PC-3 (cell line): ENCODE measurements around the gene SLCO2A1. TPM values are rescaled to one million over a fixed set of nuclear protein-coding genes. Genes with fewer than 3 reads are reported as not detected.

Source experiments
- ATAC-seq: fragments of 200-7000 bp; cut with Tn5 transposase; 2 replicates; pipeline ENCODE4 v1.9.1; 2020; ENCODE audit warnings: mild to moderate bottlenecking, moderate library complexity
- BruUV-seq: library from RNA; stranded (reverse); fragments of 400-500 nt; replicated peaks from 2 replicates; lab custom pipeline; 2021; lab: Mats Ljungman, UMichigan
- CTCF ChIA-PET: fragments of 300-600 bp; sonication (Branson Sonifier 250); formaldehyde crosslinking; loops from one replicate; lab custom pipeline; 2022; ENCODE audit warnings: antibody characterized with exemption; lab: Charles Lee
- POLR2A ChIA-PET: fragments of 300-600 bp; sonication (Branson Sonifier 250); formaldehyde crosslinking; loops from one replicate; lab custom pipeline; 2022; ENCODE audit warnings: antibody characterized with exemption; ENCODE audit not compliant: unreplicated experiment; lab: Charles Lee
- DNase-seq: peaks from one replicate; pipeline ENCODE4 v3.0.0-alpha.2; 2015
- H2AFZ ChIP-seq: fragments of 300-600 bp; sonication (generic); 2 replicates; pipeline ENCODE4 v1.6.0; 2016; ENCODE audit warnings: antibody characterized with exemption, low read length
- H3F3A ChIP-seq: fragments of 300-600 bp; sonication (generic); one replicate; pipeline ENCODE4 v1.6.0; 2017; ENCODE audit warnings: antibody characterized with exemption, low read length, control low read depth, mild to moderate bottlenecking; ENCODE audit not compliant: unreplicated experiment
- H3K27ac ChIP-seq: fragments of 300-600 bp; sonication (generic); 2 replicates; pipeline ENCODE4 v1.5.1; 2016; ENCODE audit warnings: mild to moderate bottlenecking, low read length
- H3K27me3 ChIP-seq: fragments of 300-600 bp; sonication (generic); 2 replicates; pipeline ENCODE4 v1.6.1; 2016; ENCODE audit warnings: low read length, mixed read lengths
- H3K36me3 ChIP-seq: fragments of 300-600 bp; sonication (generic); 2 replicates; pipeline ENCODE4 v1.6.1; 2016; ENCODE audit warnings: low read depth, mixed run types, low read length, mixed read lengths
- H3K4me1 ChIP-seq: fragments of 300-600 bp; sonication (generic); 2 replicates; pipeline ENCODE4 v1.5.1; 2016; ENCODE audit warnings: low read length; ENCODE audit not compliant: insufficient read depth
- H3K4me2 ChIP-seq: fragments of 300-600 bp; sonication (generic); 2 replicates; pipeline ENCODE4 v1.6.0; 2016; ENCODE audit warnings: low read length
- H3K4me3 ChIP-seq: fragments of 300-600 bp; sonication (generic); 2 replicates; pipeline ENCODE4 v1.5.1; 2016; ENCODE audit warnings: mild to moderate bottlenecking, low read length, mixed read lengths
- H3K79me2 ChIP-seq: fragments of 300-600 bp; sonication (generic); 2 replicates; pipeline ENCODE4 v1.6.1; 2017; ENCODE audit warnings: low read length, mixed read lengths
- H3K9ac ChIP-seq: fragments of 300-600 bp; sonication (generic); 2 replicates; pipeline ENCODE4 v1.6.0; 2016; ENCODE audit warnings: mild to moderate bottlenecking, low read length
- H3K9me2 ChIP-seq: fragments of 300-600 bp; sonication (generic); replicated peaks from 2 replicates; pipeline ENCODE4 v1.6.1; 2016; ENCODE audit warnings: mixed run types, low read length, mixed read lengths
- H3K9me3 ChIP-seq: fragments of 300-600 bp; sonication (generic); 2 replicates; pipeline ENCODE4 v1.6.1; 2016; ENCODE audit warnings: low read length, mixed read lengths
- H4K20me1 ChIP-seq: fragments of 300-600 bp; sonication (generic); 2 replicates; pipeline ENCODE4 v1.6.1; 2016; ENCODE audit warnings: low read length, mixed read lengths
- EZH2 ChIP-seq: fragments of 300-600 bp; sonication (generic); IDR thresholded peaks from one replicate; pipeline ENCODE4 v1.6.1; 2017; ENCODE audit warnings: antibody characterized with exemption, mild to moderate bottlenecking, low read length; ENCODE audit not compliant: unreplicated experiment
- EZH2phosphoT487 ChIP-seq: fragments of 300-600 bp; sonication (generic); IDR thresholded peaks from 2 replicates; pipeline ENCODE4 v1.6.1; 2018; ENCODE audit warnings: mild to moderate bottlenecking, antibody characterized with exemption, low read length, borderline replicate concordance
- intact Hi-C: fragments of 100-400 bp; cut with micrococcal nuclease; formaldehyde crosslinking; loops from 2 replicates; pipeline ENCODE4 v1.9.0; 2023
- total RNA-seq: library from RNA; depleted of rRNA; stranded (reverse); fragments of >200 nt; gene quantifications from 2 replicates; pipeline ENCODE4 v1.2.3, GENCODE V29; 2014
- TF ChIP-seq, protein P1 (sequence below): fragments of 300-600 bp; sonication (generic); conservative IDR thresholded peaks from 2 replicates; pipeline ENCODE4 v1.5.1; 2017; ENCODE audit warnings: antibody characterized with exemption, low read depth, mild to moderate bottlenecking, low read length

Gene SLCO2A1
- total RNA-seq, 1 experiment from 2014 or later: not detected

DNA sequence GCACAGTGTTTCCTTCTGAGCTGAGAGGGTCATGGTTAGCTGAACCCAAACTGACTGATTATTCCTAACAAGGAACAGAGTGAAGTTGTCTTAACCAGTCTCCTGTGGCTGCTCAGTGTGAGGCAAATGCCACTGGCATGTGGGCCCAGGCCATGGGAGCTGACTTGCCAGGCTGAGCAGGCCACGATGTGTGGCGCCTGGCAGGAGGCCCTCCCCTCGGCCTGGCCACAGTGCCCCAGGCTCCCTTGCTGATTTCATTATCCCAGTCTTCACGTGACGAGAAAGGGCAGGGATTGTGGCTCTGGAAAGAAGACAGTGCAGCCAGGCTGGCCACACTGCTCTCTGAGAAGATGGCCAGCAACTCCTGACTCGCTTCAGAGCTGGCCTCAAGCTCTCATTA, 58.8 kb downstream of the SLCO2A1 start:
- Histone ChIP-seq H3K9me3 (no peaks in the 10 kb centered on the region), H3K4me3 (no peak overlapping the region), H3K27ac (no peak overlapping the region), H3K79me2 (no peaks in the 10 kb centered on the region), H3K4me2 (no peak overlapping the region), H3K9ac (no peak overlapping the region), H3K9me2 (no peaks in the 10 kb centered on the region), H3K4me1 (no peaks in the 10 kb centered on the region), H2AFZ (no peak overlapping the region), H4K20me1 (no peaks in the 10 kb centered on the region), H3K27me3 (no peaks in the 10 kb centered on the region), H3F3A (no peaks in the 10 kb centered on the region), H3K36me3 (no peaks in the 10 kb centered on the region)
- POLR2A ChIA-PET: no interaction called here
- CTCF ChIA-PET: no interaction called here
- BruUV-seq: no TSS peak
- intact Hi-C loops: no loop called here
- DNase-seq: no peak
- TF ChIP-seq EZH2: no peak
- TF ChIP-seq, protein P1, sequence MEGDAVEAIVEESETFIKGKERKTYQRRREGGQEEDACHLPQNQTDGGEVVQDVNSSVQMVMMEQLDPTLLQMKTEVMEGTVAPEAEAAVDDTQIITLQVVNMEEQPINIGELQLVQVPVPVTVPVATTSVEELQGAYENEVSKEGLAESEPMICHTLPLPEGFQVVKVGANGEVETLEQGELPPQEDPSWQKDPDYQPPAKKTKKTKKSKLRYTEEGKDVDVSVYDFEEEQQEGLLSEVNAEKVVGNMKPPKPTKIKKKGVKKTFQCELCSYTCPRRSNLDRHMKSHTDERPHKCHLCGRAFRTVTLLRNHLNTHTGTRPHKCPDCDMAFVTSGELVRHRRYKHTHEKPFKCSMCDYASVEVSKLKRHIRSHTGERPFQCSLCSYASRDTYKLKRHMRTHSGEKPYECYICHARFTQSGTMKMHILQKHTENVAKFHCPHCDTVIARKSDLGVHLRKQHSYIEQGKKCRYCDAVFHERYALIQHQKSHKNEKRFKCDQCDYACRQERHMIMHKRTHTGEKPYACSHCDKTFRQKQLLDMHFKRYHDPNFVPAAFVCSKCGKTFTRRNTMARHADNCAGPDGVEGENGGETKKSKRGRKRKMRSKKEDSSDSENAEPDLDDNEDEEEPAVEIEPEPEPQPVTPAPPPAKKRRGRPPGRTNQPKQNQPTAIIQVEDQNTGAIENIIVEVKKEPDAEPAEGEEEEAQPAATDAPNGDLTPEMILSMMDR: no peak
- no peak for TF ChIP-seq EZH2phosphoT487
- ATAC-seq: no peak

DNA sequence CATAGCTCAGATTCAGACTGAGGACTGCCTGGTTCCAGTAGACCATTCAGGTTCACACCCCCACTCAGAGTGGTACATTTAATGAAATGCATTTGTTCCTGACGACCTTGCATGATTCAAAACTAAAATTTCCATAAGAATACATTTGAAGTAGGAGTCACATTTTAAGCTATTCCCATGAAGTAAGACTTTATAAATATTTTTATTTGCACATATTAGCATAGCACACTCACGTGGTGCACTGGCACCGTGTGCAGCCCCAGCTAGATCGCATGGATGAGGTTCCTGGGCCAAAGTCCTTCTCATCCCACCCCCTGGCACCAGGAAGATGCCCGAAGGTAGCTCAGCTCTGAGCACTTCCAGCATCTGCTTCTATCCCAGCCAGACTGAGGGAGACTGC, 59.4 kb downstream of the SLCO2A1 start:
- Histone ChIP-seq H3K9ac (no peak overlapping the region), H3K79me2 (no peaks in the 10 kb centered on the region), H2AFZ (no peak overlapping the region), H4K20me1 (no peaks in the 10 kb centered on the region), H3K9me2 (no peaks in the 10 kb centered on the region), H3K27ac (no peak overlapping the region), H3K4me3 (no peak overlapping the region), H3K36me3 (no peaks in the 10 kb centered on the region), H3K4me2 (no peak overlapping the region), H3K9me3 (no peaks in the 10 kb centered on the region), H3K4me1 (no peaks in the 10 kb centered on the region), H3F3A (no peaks in the 10 kb centered on the region), H3K27me3 (no peaks in the 10 kb centered on the region)
- ChIA-PET POLR2A (no interaction called here), CTCF (no interaction called here)
- intact Hi-C loops: no loop called here
- BruUV-seq: no TSS peak
- no peak for TF ChIP-seq EZH2
- TF ChIP-seq EZH2phosphoT487: no peak
- TF ChIP-seq, protein P1: no peak
- DNase-seq (no peak), ATAC-seq (no peak)

DNA sequence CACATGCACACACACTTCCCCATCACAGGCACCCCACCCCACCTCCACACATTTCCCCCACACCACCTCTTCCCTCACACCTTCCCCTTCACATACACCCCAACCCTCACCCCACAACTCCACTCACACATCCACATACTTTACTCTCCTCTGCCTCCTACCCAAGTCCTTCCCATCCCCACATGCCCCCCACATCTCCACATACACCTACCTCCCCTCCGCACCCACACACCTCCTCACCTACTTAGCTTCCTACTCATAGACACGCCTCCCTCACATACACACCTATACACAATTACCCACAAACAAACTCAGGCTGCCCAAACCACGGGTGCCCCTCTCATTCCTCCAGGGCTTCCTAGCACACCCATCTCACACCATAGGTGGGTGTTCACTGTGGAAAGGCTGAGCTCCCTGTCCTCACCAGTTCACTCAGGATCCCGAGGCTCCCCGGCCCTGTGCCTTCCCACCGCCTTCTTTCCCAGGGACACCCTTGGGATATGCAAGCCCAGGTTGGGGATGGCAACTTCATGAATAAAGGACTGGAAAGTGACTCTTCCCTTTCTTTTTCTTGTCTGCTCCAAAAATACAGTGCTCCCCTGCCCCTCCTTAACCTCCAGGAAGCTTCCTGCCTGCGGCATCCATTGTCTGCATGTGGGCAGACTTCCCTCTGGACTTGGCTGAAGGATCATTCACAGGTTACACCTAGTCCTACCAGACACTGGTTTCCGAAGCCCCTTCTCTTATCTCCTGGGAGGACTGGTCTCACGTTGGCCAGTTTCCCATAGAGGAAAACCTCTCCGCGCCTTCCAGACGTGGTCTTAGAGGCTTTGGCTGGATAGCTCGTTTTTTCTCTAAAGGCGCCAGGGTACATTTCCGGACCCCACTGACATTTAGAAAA, 61.5 kb downstream of the SLCO2A1 start:
- Histone ChIP-seq H3K9me2 (no peaks in the 10 kb centered on the region), H4K20me1 (no peaks in the 10 kb centered on the region), H3K9me3 (no peaks in the 10 kb centered on the region), H2AFZ (no peak overlapping the region), H3K36me3 (no peaks in the 10 kb centered on the region), H3K4me2 (no peak overlapping the region), H3K27me3 (no peaks in the 10 kb centered on the region), H3K4me1 (no peaks in the 10 kb centered on the region), H3F3A (no peaks in the 10 kb centered on the region), H3K4me3 (no peak overlapping the region), H3K79me2 (no peaks in the 10 kb centered on the region), H3K9ac (no peak overlapping the region), H3K27ac (no peak overlapping the region)
- ATAC-seq (no peak), DNase-seq (no peak)
- ChIA-PET POLR2A (no interaction called here), CTCF (no interaction called here)
- TF ChIP-seq EZH2 (no peak), EZH2phosphoT487 (no peak)
- TF ChIP-seq, protein P1: no peak
- BruUV-seq: no TSS peak
- intact Hi-C loops: no loop called here
